IMR-90 (cell line): Measurements from ENCODE around the gene TNPO2. TPM values are rescaled to one million over a fixed set of nuclear protein-coding genes. Genes with fewer than 3 reads are reported as not detected.

Experiments
- ATAC-seq: fragments of 200-7000 bp; cut with Tn5 transposase; 2 replicates; pipeline ENCODE4 v1.9.1; 2020; ENCODE audit warnings: low read depth, mild to moderate bottlenecking, moderate library complexity
- BruUV-seq: library from RNA; stranded (reverse); fragments of 400-500 nt; replicated peaks from 2 replicates; lab custom pipeline; 2021; lab: Mats Ljungman, UMichigan
- CTCF ChIA-PET: fragments of 300-600 bp; formaldehyde crosslinking; extraction: SDS; loops from one replicate; lab custom pipeline; 2021; ENCODE audit warnings: antibody characterized with exemption; lab: Yijun Ruan, JAX
- POLR2A ChIA-PET: fragments of 300-600 bp; sonication (Branson Sonifier 250); formaldehyde crosslinking; loops from one replicate; lab custom pipeline; 2022; ENCODE audit warnings: antibody characterized with exemption; ENCODE audit not compliant: unreplicated experiment; lab: Charles Lee
- DNase-seq: peaks from one replicate; pipeline ENCODE4 v3.0.0; 2013
- H2AFZ ChIP-seq: replicated peaks from 2 replicates; pipeline ENCODE3; 2013; ENCODE audit warnings: low read length, mild to moderate bottlenecking; ENCODE audit not compliant: poor library complexity
- H2AK5ac ChIP-seq: 2 replicates; pipeline ENCODE4 v1.6.1; 2013; ENCODE audit warnings: low read depth, low read length, inconsistent platforms
- H2AK9ac ChIP-seq: replicated peaks from 2 replicates; pipeline ENCODE3; 2013; ENCODE audit warnings: mild to moderate bottlenecking, low read depth, low read length, moderate library complexity; ENCODE audit not compliant: poor library complexity
- H2BK120ac ChIP-seq: 2 replicates; pipeline ENCODE4 v1.6.1; 2013; ENCODE audit warnings: low read depth, low read length, inconsistent platforms
- H2BK15ac ChIP-seq: 3 replicates; pipeline ENCODE4 v1.6.1; 2013; ENCODE audit warnings: low read depth, low read length, inconsistent platforms
- H2BK20ac ChIP-seq: 2 replicates; pipeline ENCODE4 v1.6.1; 2013; ENCODE audit warnings: low read depth, mild to moderate bottlenecking, inconsistent platforms, low read length, moderate library complexity
- H2BK5ac ChIP-seq: 2 replicates; pipeline ENCODE4 v1.6.1; 2013; ENCODE audit warnings: mild to moderate bottlenecking, low read depth, low read length, inconsistent platforms; ENCODE audit not compliant: poor library complexity, severe bottlenecking
- H3K14ac ChIP-seq: replicated peaks from 2 replicates; pipeline ENCODE4 v1.6.1; 2013; ENCODE audit warnings: low read depth, low read length, inconsistent platforms
- H3K18ac ChIP-seq: 2 replicates; pipeline ENCODE4 v1.6.1; 2013; ENCODE audit warnings: low read depth, low read length, control low read depth
- H3K23ac ChIP-seq: 2 replicates; pipeline ENCODE4 v1.6.1; 2013; ENCODE audit warnings: low read depth, low read length, inconsistent platforms
- H3K27ac ChIP-seq: 2 replicates; pipeline ENCODE4 v1.5.1; 2013; ENCODE audit warnings: mild to moderate bottlenecking, control low read depth, low read length; ENCODE audit not compliant: insufficient read depth
- H3K27me3 ChIP-seq: 2 replicates; pipeline ENCODE4 v1.6.1; 2013; ENCODE audit warnings: low read length; ENCODE audit not compliant: control insufficient read depth, insufficient read depth
- H3K36me3 ChIP-seq: 2 replicates; pipeline ENCODE4 v1.6.1; 2013; ENCODE audit warnings: low read length, mixed read lengths; ENCODE audit not compliant: control insufficient read depth, insufficient read depth
- H3K4ac ChIP-seq: 2 replicates; pipeline ENCODE4 v1.6.1; 2013; ENCODE audit warnings: low read depth, low read length, inconsistent platforms
- H3K4me1 ChIP-seq: 2 replicates; pipeline ENCODE4 v1.6.1; 2013; ENCODE audit warnings: low read length, mixed read lengths; ENCODE audit not compliant: control insufficient read depth, insufficient read depth
- H3K4me2 ChIP-seq: 2 replicates; pipeline ENCODE4 v1.6.1; 2013; ENCODE audit warnings: low read depth, mild to moderate bottlenecking, control low read depth, low read length, moderate library complexity
- H3K4me3 ChIP-seq: 2 replicates; pipeline ENCODE4 v1.5.1; 2013; ENCODE audit warnings: low read depth, mild to moderate bottlenecking, control low read depth, low read length, moderate library complexity; ENCODE audit not compliant: insufficient read depth
- H3K56ac ChIP-seq: 2 replicates; pipeline ENCODE4 v1.6.1; 2013; ENCODE audit warnings: low read length, inconsistent platforms; ENCODE audit not compliant: insufficient read depth; ENCODE audit errors: extremely low read depth
- H3K79me1 ChIP-seq, 2 experiments: 2 replicates each; pipeline ENCODE4 v1.6.1; 2013; ENCODE audit warnings: low read length in 2 of 2, inconsistent platforms in 1 of 2, low read depth in 1 of 2
- H3K9ac ChIP-seq: 2 replicates; pipeline ENCODE4 v1.6.1; 2013; ENCODE audit warnings: low read depth, low read length, control low read depth
- H3K9me1 ChIP-seq: 2 replicates; pipeline ENCODE4 v1.6.1; 2013; ENCODE audit warnings: low read length, inconsistent platforms; ENCODE audit not compliant: insufficient read depth
- H3K9me3 ChIP-seq: 2 replicates; pipeline ENCODE4 v1.6.1; 2013; ENCODE audit warnings: low read length; ENCODE audit not compliant: control insufficient read depth, insufficient read depth
- H4K20me1 ChIP-seq: 2 replicates; pipeline ENCODE4 v1.6.1; 2013; ENCODE audit warnings: low read length, inconsistent platforms; ENCODE audit not compliant: insufficient read depth
- H4K5ac ChIP-seq: 2 replicates; pipeline ENCODE4 v1.6.1; 2013; ENCODE audit warnings: mild to moderate bottlenecking, low read depth, low read length, control low read depth
- H4K8ac ChIP-seq, 2 experiments: 2 replicates each; pipeline ENCODE4 v1.6.1; 2013; ENCODE audit warnings: low read depth in 2 of 2, low read length in 2 of 2, control low read depth in 1 of 2, inconsistent platforms in 1 of 2
- H4K91ac ChIP-seq: 2 replicates; pipeline ENCODE4 v1.6.1; 2013; ENCODE audit warnings: low read depth, low read length, inconsistent platforms; ENCODE audit not compliant: insufficient read depth
- BHLHE40 ChIP-seq: fragments of 150-350 bp; IDR thresholded peaks from 2 replicates; pipeline ENCODE4 v1.6.1; 2016; ENCODE audit warnings: mild to moderate bottlenecking, low read depth, low read length
- RCOR1 ChIP-seq: IDR thresholded peaks from 2 replicates; pipeline ENCODE4 v1.6.1; 2012; ENCODE audit warnings: mild to moderate bottlenecking, low read length, improper control_type of control experiment; ENCODE audit not compliant: insufficient replicate concordance
- SMC3 ChIP-seq: fragments of 150-350 bp; IDR thresholded peaks from 2 replicates; pipeline ENCODE4 v1.6.1; 2016; ENCODE audit warnings: low read depth, mild to moderate bottlenecking, antibody characterized with exemption, low read length, moderate library complexity
- WGBS, 2 experiments: methylation state at CpG; one replicate each; pipeline versions ENCODE4 v1.1.5 to v1.1.7; 2013; ENCODE audit warnings: missing lambda C conversion rate in 2 of 2; ENCODE audit not compliant: insufficient read length in 1 of 2; ENCODE audit errors: extremely low coverage in 2 of 2; 5-methylcytosine and 5-hydroxymethylcytosine counted together
- dilution Hi-C: fragments of 300-500 bp; cut with HindIII; formaldehyde crosslinking; loops from one replicate; pipeline ENCODE4 v1.14.3; 2018; ENCODE audit warnings: low sequenced_read_pairs; ENCODE audit not compliant: unreplicated experiment
- in situ Hi-C: fragments of 300-500 bp; cut with MboI; formaldehyde crosslinking; loops from 3 replicates; pipeline ENCODE4 v1.14.3; 2019; ENCODE audit warnings: low sequenced_read_pairs, inconsistent platforms, mixed read lengths
- intact Hi-C: fragments of 100-400 bp; cut with micrococcal nuclease; formaldehyde crosslinking; loops from 2 replicates; pipeline ENCODE4 v1.10.0; 2022
- polyA plus RNA-seq, 3 experiments: library from polyadenylated mRNA; depleted of rRNA; stranded (reverse); fragments of >200 nt; gene quantifications; 2 replicates each; pipeline ENCODE4 v1.2.3, GENCODE V29; 2012; ENCODE audit warnings: low replicate concordance in 1 of 3
- total RNA-seq: library from RNA; depleted of rRNA; stranded (reverse); fragments of >200 nt; gene quantifications from 2 replicates; pipeline ENCODE4 v1.2.3, GENCODE V29; 2012

Gene TNPO2
- total and polyA plus RNA-seq, 2 of the 4 experiments (the other 2 are of a cell fraction): 36.0 to 77.2 TPM

DNA sequence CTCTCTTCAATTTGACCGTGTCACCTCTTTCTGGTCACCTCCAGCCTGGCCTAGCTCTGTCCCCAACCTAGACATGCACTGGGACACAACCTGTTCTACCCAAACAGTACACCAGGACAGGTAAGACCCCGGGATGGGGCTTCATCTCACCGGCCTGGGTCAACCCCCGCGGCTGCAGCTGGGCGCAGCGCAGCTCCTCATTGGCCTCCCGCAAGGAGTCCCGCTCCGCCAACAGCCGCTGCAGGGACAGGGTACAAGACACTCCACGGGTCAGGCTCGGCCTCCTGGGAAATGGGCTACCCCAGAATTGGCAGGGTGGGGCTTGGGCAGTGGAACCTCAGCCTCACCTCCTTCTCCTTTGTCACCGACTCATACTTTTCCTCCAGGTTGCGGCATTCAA, 43.9 kb upstream of the TNPO2 start:
- ChIA-PET CTCF (interaction anchor here (1.6 to 2.5 kb wide), 2 partner anchors 10 to 79 kb away, joined by 3 to 35 read pairs; no protein-coding TSS in a partner anchor), POLR2A (no interaction called here)
- H4K20me1 ChIP-seq: peaks cover 5% of the 10 kb centered on the region; the same call in 1 of the 2 replicates
- no peak overlapping the region for H2BK15ac ChIP-seq
- no peak overlapping the region for H3K23ac ChIP-seq
- no peak overlapping the region for H2AK5ac ChIP-seq
- H4K8ac ChIP-seq: no peak overlapping the region
- H3K27ac ChIP-seq: no peak overlapping the region
- intact Hi-C loops (loop anchor here (2.0 kb wide), 1 partner anchor 79 kb away; no protein-coding TSS in a partner anchor), dilution Hi-C loops (no loop called here), in situ Hi-C loops (loop anchor here (5.0 kb wide), 1 partner anchor 35 kb away; the partner anchor contains the start of genes PRDX2 and THSD8)
- H3K9me1 ChIP-seq: no peaks in the 10 kb centered on the region
- no peak overlapping the region for H3K9ac ChIP-seq
- peaks cover 9% of the 10 kb centered on the region for H3K36me3 ChIP-seq
- no peak overlapping the region for H2AK9ac ChIP-seq
- TF ChIP-seq BHLHE40 (no peak), RCOR1 (no peak), SMC3 (no peak)
- H2AFZ ChIP-seq: no peak overlapping the region
- H3K27me3 ChIP-seq: no peaks in the 10 kb centered on the region
- H3K4me3 ChIP-seq: no peak overlapping the region
- no peak overlapping the region for H4K91ac ChIP-seq
- no peak overlapping the region for H3K18ac ChIP-seq
- no peaks in the 10 kb centered on the region for H3K4me1 ChIP-seq
- no peak overlapping the region for H2BK5ac ChIP-seq
- BruUV-seq: no TSS peak
- H3K4ac ChIP-seq: no peak overlapping the region
- ATAC-seq (no peak), DNase-seq (no peak)
- no peak overlapping the region for H3K4me2 ChIP-seq
- 95% methylated on average over 4 of the region's 15 CpGs; no CpG with 5 or more reads in 1 of the 2 experiments for WGBS, 2 experiments
- H3K79me1 ChIP-seq: no peaks in the 10 kb centered on the region
- H2BK120ac ChIP-seq: no peak overlapping the region
- no peak overlapping the region for H3K14ac ChIP-seq
- H3K9me3 ChIP-seq: no peaks in the 10 kb centered on the region
- no peak overlapping the region for H3K56ac ChIP-seq
- H2BK20ac ChIP-seq: no peak overlapping the region
- no peak overlapping the region for H4K5ac ChIP-seq
